ENCODE results near the gene ADAMTS15. TPM values are rescaled to one million over a fixed set of nuclear protein-coding genes. Genes with fewer than 3 reads are reported as not detected.

The ADAMTS15 gene
- total and polyA plus RNA-seq, 2 donors (not counting 1 experiment from before 2014, with no cell fraction given): not detected

- H3K9me3 ChIP-seq (ENCODE audit: control extremely low read depth in 1 of 3, control insufficient read depth in 2 of 3, insufficient read depth in 1 of 3, low read length in 2 of 3): peaks cover 0 to 3% (median 0%) of the 10 kb centered on the region in 3 donors
- Mint-ChIP-seq H3K9me3 (ENCODE audit: insufficient read depth) (no peaks in the 10 kb centered on the region), H3K4me3 (no peak overlapping the region)
Observed at GRCh38 chr11:130400781-130401483, 47.5 kb upstream of the ADAMTS15 start.

GRCh38 chr11:130402570-130402969, 45.9 kb upstream of the ADAMTS15 start:
- intact Hi-C loops (cut with micrococcal nuclease): no loop called here
- peaks cover 49% of the 10 kb centered on the region for H3K27me3 Mint-ChIP-seq
- H3K4me1 Mint-ChIP-seq: peaks cover 14% of the 10 kb centered on the region
- Histone ChIP-seq H2AFZ (ENCODE audit: insufficient read depth, low read depth, low read length, poor library complexity, severe bottlenecking) (no peak overlapping the region), H3K4me2 (replicated peaks; ENCODE audit: low read depth, low read length, poor library complexity, severe bottlenecking) (no peak overlapping the region), H3K27ac (ENCODE audit: low read length in 2 of 2) (no peak overlapping the region), H3K27me3 (replicated peaks in 1 of 4; ENCODE audit: control extremely low read depth in 1 of 4, control insufficient read depth in 3 of 4, insufficient read depth in 4 of 4, low read length in 3 of 4) (peaks cover 0 to 27% (median 5%) of the 10 kb centered on the region in 4 experiments), H3K9ac (ENCODE audit: low read length) (no peak overlapping the region), H3K9me3 (ENCODE audit: control extremely low read depth in 1 of 3, control insufficient read depth in 2 of 3, insufficient read depth in 1 of 3, low read length in 2 of 3) (peaks cover 0 to 3% (median 0%) of the 10 kb centered on the region in 3 donors), H3K79me2 (ENCODE audit: control insufficient read depth, insufficient read depth, low read length) (no peaks in the 10 kb centered on the region), H3K36me3 (replicated peaks in 1 of 2; ENCODE audit: control extremely low read depth in 1 of 2, control insufficient read depth in 1 of 2, extremely low read depth in 1 of 2, insufficient read depth in 2 of 2, low read length in 1 of 2) (no peaks in the 10 kb centered on the region), H3K4me1 (ENCODE audit: control insufficient read depth in 2 of 2, insufficient read depth in 2 of 2, low read length in 2 of 2) (peaks cover 6 to 10% of the 10 kb centered on the region in 2 donors), H3K4me3 (ENCODE audit: control extremely low read depth in 1 of 5, extremely low read depth in 1 of 5, insufficient read depth in 1 of 5, low read depth in 2 of 5, low read length in 4 of 5) (no peak overlapping the region), H4K20me1 (ENCODE audit: control insufficient read depth, insufficient read depth, low read length, poor library complexity, severe bottlenecking) (no peaks in the 10 kb centered on the region)
- H3K9me3 Mint-ChIP-seq (ENCODE audit: insufficient read depth): no peaks in the 10 kb centered on the region
- H3K27ac Mint-ChIP-seq: no peak overlapping the region
- ChIA-PET CTCF (no interaction called here), POLR2A (no interaction called here)
- ATAC-seq (ENCODE audit: low read depth) (no peak), DNase-seq (no peak)
- TF ChIP-seq EZH2 (IDR thresholded peaks at IDR 0.05; ENCODE audit: borderline replicate concordance, insufficient read depth, low read depth, low read length, poor library complexity, severe bottlenecking): no peak
- TF ChIP-seq, protein P1, sequence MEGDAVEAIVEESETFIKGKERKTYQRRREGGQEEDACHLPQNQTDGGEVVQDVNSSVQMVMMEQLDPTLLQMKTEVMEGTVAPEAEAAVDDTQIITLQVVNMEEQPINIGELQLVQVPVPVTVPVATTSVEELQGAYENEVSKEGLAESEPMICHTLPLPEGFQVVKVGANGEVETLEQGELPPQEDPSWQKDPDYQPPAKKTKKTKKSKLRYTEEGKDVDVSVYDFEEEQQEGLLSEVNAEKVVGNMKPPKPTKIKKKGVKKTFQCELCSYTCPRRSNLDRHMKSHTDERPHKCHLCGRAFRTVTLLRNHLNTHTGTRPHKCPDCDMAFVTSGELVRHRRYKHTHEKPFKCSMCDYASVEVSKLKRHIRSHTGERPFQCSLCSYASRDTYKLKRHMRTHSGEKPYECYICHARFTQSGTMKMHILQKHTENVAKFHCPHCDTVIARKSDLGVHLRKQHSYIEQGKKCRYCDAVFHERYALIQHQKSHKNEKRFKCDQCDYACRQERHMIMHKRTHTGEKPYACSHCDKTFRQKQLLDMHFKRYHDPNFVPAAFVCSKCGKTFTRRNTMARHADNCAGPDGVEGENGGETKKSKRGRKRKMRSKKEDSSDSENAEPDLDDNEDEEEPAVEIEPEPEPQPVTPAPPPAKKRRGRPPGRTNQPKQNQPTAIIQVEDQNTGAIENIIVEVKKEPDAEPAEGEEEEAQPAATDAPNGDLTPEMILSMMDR (IDR thresholded peaks at IDR 0.05): no peak
- 0% methylated on average over 1 of the region's 2 CpGs for WGBS (ENCODE audit: insufficient coverage)
- H3K4me3 Mint-ChIP-seq: no peak overlapping the region

More at GRCh38 chr11:130400781-130401483, 47.5 kb upstream of the ADAMTS15 start:
- no peak for ATAC-seq (ENCODE audit: low read depth)
- TF ChIP-seq, protein P1 (IDR thresholded peaks at IDR 0.05): no peak
- no peak for TF ChIP-seq EZH2 (IDR thresholded peaks at IDR 0.05; ENCODE audit: borderline replicate concordance, insufficient read depth, low read depth, low read length, poor library complexity, severe bottlenecking)
- intact Hi-C loops (cut with micrococcal nuclease): no loop called here
- Histone ChIP-seq H3K36me3 (replicated peaks in 1 of 2; ENCODE audit: control extremely low read depth in 1 of 2, control insufficient read depth in 1 of 2, extremely low read depth in 1 of 2, insufficient read depth in 2 of 2, low read length in 1 of 2) (no peaks in the 10 kb centered on the region), H4K20me1 (ENCODE audit: control insufficient read depth, insufficient read depth, low read length, poor library complexity, severe bottlenecking) (no peaks in the 10 kb centered on the region), H3K79me2 (ENCODE audit: control insufficient read depth, insufficient read depth, low read length) (no peaks in the 10 kb centered on the region), H3K4me2 (replicated peaks; ENCODE audit: low read depth, low read length, poor library complexity, severe bottlenecking) (peak overlapping the region; percentile 18), H3K27ac (ENCODE audit: low read length in 2 of 2) (no peak overlapping the region), H3K4me3 (ENCODE audit: control extremely low read depth in 1 of 5, extremely low read depth in 1 of 5, insufficient read depth in 1 of 5, low read depth in 2 of 5, low read length in 4 of 5) (no peak overlapping the region), H2AFZ (ENCODE audit: insufficient read depth, low read depth, low read length, poor library complexity, severe bottlenecking) (no peak overlapping the region), H3K9ac (ENCODE audit: low read length) (no peak overlapping the region), H3K27me3 (replicated peaks in 1 of 4; ENCODE audit: control extremely low read depth in 1 of 4, control insufficient read depth in 3 of 4, insufficient read depth in 4 of 4, low read length in 3 of 4) (peaks cover 0 to 27% (median 5%) of the 10 kb centered on the region in 4 experiments), H3K4me1 (ENCODE audit: control insufficient read depth in 2 of 2, insufficient read depth in 2 of 2, low read length in 2 of 2) (peaks cover 6 to 10% of the 10 kb centered on the region in 2 donors)
- no peak for DNase-seq
- peaks cover 14% of the 10 kb centered on the region for H3K4me1 Mint-ChIP-seq
- ChIA-PET POLR2A (no interaction called here), CTCF (interaction anchor here (1.4 kb wide), 1 partner anchor 188 kb away, joined by 4 read pairs; no protein-coding TSS in a partner anchor)
- H3K27ac Mint-ChIP-seq: no peak overlapping the region
- 14% methylated on average over 6 of the region's 13 CpGs for WGBS (ENCODE audit: insufficient coverage)
- peaks cover 57% of the 10 kb centered on the region for H3K27me3 Mint-ChIP-seq

All from B cell (primary cell).